GM23338 (cell line): ENCODE data around the gene CCDC32. TPM values are rescaled to one million over a fixed set of nuclear protein-coding genes. Genes with fewer than 3 reads are reported as not detected.

ENCODE experiments used
- ATAC-seq: fragments of 200-7000 bp; cut with Tn5 transposase; 3 replicates; pipeline ENCODE4 v1.9.1; 2020
- DNase-seq: peaks from one replicate; pipeline ENCODE4 v3.0.0-alpha.2; 2015; ENCODE audit warnings: low spot score
- H2AFZ ChIP-seq: fragments of 200-600 bp; sonication (generic); 2 replicates; pipeline ENCODE4 v1.8.0; 2016; ENCODE audit warnings: antibody characterized with exemption, mild to moderate bottlenecking, moderate library complexity
- H3F3A ChIP-seq: fragments of 200-600 bp; sonication (generic); replicated peaks from 2 replicates; pipeline ENCODE4 v1.8.0; 2017; ENCODE audit warnings: antibody characterized with exemption, mixed run types, low read depth
- H3K27ac ChIP-seq: fragments of 200-600 bp; sonication (generic); 2 replicates; pipeline ENCODE4 v1.6.1; 2016; ENCODE audit warnings: low read depth
- H3K27me3 ChIP-seq: fragments of 200-600 bp; sonication (generic); 2 replicates; pipeline ENCODE4 v1.8.0; 2016; ENCODE audit warnings: mild to moderate bottlenecking, mixed run types, moderate library complexity; ENCODE audit not compliant: insufficient read depth
- H3K36me3 ChIP-seq: fragments of 200-600 bp; sonication (generic); 2 replicates; pipeline ENCODE4 v1.8.0; 2016; ENCODE audit warnings: mild to moderate bottlenecking; ENCODE audit not compliant: insufficient read depth
- H3K4me1 ChIP-seq: fragments of 200-600 bp; sonication (generic); 2 replicates; pipeline ENCODE4 v1.8.0; 2016; ENCODE audit warnings: mild to moderate bottlenecking, moderate library complexity; ENCODE audit not compliant: insufficient read depth
- H3K4me2 ChIP-seq: fragments of 200-600 bp; sonication (generic); 2 replicates; pipeline ENCODE4 v1.7.1; 2017; ENCODE audit warnings: mixed run types
- H3K4me3 ChIP-seq: fragments of 200-600 bp; sonication (generic); 2 replicates; pipeline ENCODE4 v1.6.1; 2016; ENCODE audit warnings: mixed run types
- H3K79me2 ChIP-seq: fragments of 200-600 bp; sonication (generic); replicated peaks from 2 replicates; pipeline ENCODE4 v1.8.0; 2017; ENCODE audit warnings: mild to moderate bottlenecking; ENCODE audit not compliant: insufficient read depth
- H3K9me2 ChIP-seq: fragments of 200-600 bp; sonication (generic); 2 replicates; pipeline ENCODE4 v1.8.0; 2017; ENCODE audit not compliant: insufficient read depth
- H4K20me1 ChIP-seq: fragments of 200-600 bp; sonication (generic); replicated peaks from 2 replicates; pipeline ENCODE4 v1.8.0; 2017; ENCODE audit warnings: mild to moderate bottlenecking; ENCODE audit not compliant: insufficient read depth
- H3K27ac Mint-ChIP-seq: 2 replicates; pipeline ENCODE4 v1.8.0; 2020; ENCODE audit warnings: inconsistent platforms, mild to moderate bottlenecking, moderate library complexity, mixed read lengths
- H3K27me3 Mint-ChIP-seq: 3 replicates; pipeline ENCODE4 v1.8.0; 2022; ENCODE audit warnings: low read depth, mild to moderate bottlenecking, moderate library complexity, mixed read lengths, inconsistent platforms; ENCODE audit not compliant: insufficient read depth, poor library complexity
- H3K36me3 Mint-ChIP-seq: 3 replicates; pipeline ENCODE4 v1.8.0; 2021; ENCODE audit warnings: low read depth, mild to moderate bottlenecking, inconsistent platforms, moderate library complexity, mixed read lengths
- H3K4me1 Mint-ChIP-seq: 3 replicates; pipeline ENCODE4 v1.8.0; 2020; ENCODE audit warnings: mild to moderate bottlenecking, inconsistent platforms, mixed read lengths
- H3K4me3 Mint-ChIP-seq: 3 replicates; pipeline ENCODE4 v1.8.0; 2021; ENCODE audit warnings: moderate library complexity, mild to moderate bottlenecking, inconsistent platforms, mixed read lengths
- H3K9me3 Mint-ChIP-seq: 3 replicates; pipeline ENCODE4 v1.8.0; 2020; ENCODE audit warnings: moderate library complexity, mild to moderate bottlenecking, inconsistent platforms, mixed read lengths
- CREB1 ChIP-seq: fragments of 250-450 bp; sonication (Bioruptor Pico); IDR thresholded peaks from 2 replicates; pipeline ENCODE4 v1.5.0; 2020; ENCODE audit warnings: low read depth, mild to moderate bottlenecking, moderate library complexity
- EZH2phosphoT487 ChIP-seq: fragments of 200-600 bp; sonication (generic); IDR thresholded peaks from one replicate; pipeline ENCODE4 v1.8.1; 2018; ENCODE audit warnings: antibody characterized with exemption; ENCODE audit not compliant: unreplicated experiment
- JUNB ChIP-seq: IDR thresholded peaks from one replicate; pipeline ENCODE4 v1.6.1; 2016; ENCODE audit warnings: antibody characterized with exemption; ENCODE audit not compliant: unreplicated experiment
- NANOG ChIP-seq: IDR thresholded peaks from 2 replicates; pipeline ENCODE4 v1.6.1; 2016; ENCODE audit warnings: antibody characterized with exemption, borderline replicate concordance
- ZNF331 ChIP-seq: fragments of 250-450 bp; sonication (Bioruptor Pico); IDR thresholded peaks from 2 replicates; pipeline ENCODE4 v1.5.0; 2020; ENCODE audit warnings: low read depth, mild to moderate bottlenecking, moderate library complexity
- polyA plus RNA-seq: library from polyadenylated mRNA; unstranded; fragments of >200 nt; fragmentation: Nextera tagmentation; extraction: Ambion mirVana; gene quantifications from 2 replicates; pipeline ENCODE4 v1.2.1, GENCODE V29; 2016
- total RNA-seq: library from RNA; depleted of rRNA; stranded (reverse); fragments of >200 nt; shearing (Covaris generic); gene quantifications from 2 replicates; pipeline ENCODE4 v1.2.3, GENCODE V29; 2014
- TF ChIP-seq, protein P1 (sequence below): fragments of 250-450 bp; sonication (Bioruptor Pico); IDR thresholded peaks from 2 replicates; pipeline ENCODE4 v1.5.0; 2020; ENCODE audit warnings: mild to moderate bottlenecking, moderate library complexity
- TF ChIP-seq, protein P2 (sequence below), 2 experiments: fragments of 200-600 bp in 1 of 2; sonication (generic) in 1 of 2; conservative IDR thresholded peaks; 2 replicates each; pipeline versions ENCODE4 v1.5.1 to v1.6.1; 2016 to 2017; ENCODE audit warnings: antibody characterized with exemption in 2 of 2, low read depth in 2 of 2, mild to moderate bottlenecking in 2 of 2, moderate library complexity in 1 of 2

CCDC32 gene
- total and polyA plus RNA-seq, 2 experiments from 2014 or later, result 13.8 to 15.4 TPM

DNA sequence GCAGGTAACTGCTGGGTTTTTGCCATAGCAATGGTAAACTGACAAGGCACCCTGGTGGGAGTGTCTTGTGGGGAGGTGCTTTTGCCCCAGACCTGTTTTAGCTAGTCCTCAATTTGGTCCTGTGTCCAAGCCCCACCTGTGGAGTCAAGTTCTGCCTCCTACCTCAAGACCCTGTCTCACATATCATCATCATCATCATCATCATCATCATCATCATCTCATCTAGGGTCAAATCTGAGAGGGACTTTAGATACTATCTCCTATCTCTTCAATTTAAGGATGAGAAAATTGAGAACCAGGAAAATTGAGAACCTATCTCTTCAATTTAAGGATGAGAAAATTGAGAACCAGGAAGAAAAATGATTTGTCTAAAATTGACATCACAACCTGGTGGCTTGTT is 39.1 kb upstream of the CCDC32 start:
- Mint-ChIP-seq H3K27me3 (no peaks in the 10 kb centered on the region), H3K4me1 (no peaks in the 10 kb centered on the region), H3K27ac (no peak overlapping the region), H3K9me3 (peaks cover 3% of the 10 kb centered on the region; the same call in 1 of the 3 replicates), H3K4me3 (no peak overlapping the region), H3K36me3 (0 out of 3 replicates have a peak, but pooled peaks cover 3% of the 10 kb centered on the region)
- no peak overlapping the region for H3K4me2 ChIP-seq
- H4K20me1 ChIP-seq, result no peaks in the 10 kb centered on the region
- no peaks in the 10 kb centered on the region for H3K9me2 ChIP-seq
- no peak overlapping the region for H3K27ac ChIP-seq
- DNase-seq (no peak), ATAC-seq (no peak)
- no peak overlapping the region for H3K4me3 ChIP-seq
- H3K27me3 ChIP-seq, result no peaks in the 10 kb centered on the region
- no peaks in the 10 kb centered on the region for H3K36me3 ChIP-seq
- H3K79me2 ChIP-seq, result peaks cover 25% of the 10 kb centered on the region
- TF ChIP-seq CREB1 (no peak), ZNF331 (no peak), JUNB (no peak), EZH2phosphoT487 (no peak), NANOG (no peak)
- TF ChIP-seq, protein P1, sequence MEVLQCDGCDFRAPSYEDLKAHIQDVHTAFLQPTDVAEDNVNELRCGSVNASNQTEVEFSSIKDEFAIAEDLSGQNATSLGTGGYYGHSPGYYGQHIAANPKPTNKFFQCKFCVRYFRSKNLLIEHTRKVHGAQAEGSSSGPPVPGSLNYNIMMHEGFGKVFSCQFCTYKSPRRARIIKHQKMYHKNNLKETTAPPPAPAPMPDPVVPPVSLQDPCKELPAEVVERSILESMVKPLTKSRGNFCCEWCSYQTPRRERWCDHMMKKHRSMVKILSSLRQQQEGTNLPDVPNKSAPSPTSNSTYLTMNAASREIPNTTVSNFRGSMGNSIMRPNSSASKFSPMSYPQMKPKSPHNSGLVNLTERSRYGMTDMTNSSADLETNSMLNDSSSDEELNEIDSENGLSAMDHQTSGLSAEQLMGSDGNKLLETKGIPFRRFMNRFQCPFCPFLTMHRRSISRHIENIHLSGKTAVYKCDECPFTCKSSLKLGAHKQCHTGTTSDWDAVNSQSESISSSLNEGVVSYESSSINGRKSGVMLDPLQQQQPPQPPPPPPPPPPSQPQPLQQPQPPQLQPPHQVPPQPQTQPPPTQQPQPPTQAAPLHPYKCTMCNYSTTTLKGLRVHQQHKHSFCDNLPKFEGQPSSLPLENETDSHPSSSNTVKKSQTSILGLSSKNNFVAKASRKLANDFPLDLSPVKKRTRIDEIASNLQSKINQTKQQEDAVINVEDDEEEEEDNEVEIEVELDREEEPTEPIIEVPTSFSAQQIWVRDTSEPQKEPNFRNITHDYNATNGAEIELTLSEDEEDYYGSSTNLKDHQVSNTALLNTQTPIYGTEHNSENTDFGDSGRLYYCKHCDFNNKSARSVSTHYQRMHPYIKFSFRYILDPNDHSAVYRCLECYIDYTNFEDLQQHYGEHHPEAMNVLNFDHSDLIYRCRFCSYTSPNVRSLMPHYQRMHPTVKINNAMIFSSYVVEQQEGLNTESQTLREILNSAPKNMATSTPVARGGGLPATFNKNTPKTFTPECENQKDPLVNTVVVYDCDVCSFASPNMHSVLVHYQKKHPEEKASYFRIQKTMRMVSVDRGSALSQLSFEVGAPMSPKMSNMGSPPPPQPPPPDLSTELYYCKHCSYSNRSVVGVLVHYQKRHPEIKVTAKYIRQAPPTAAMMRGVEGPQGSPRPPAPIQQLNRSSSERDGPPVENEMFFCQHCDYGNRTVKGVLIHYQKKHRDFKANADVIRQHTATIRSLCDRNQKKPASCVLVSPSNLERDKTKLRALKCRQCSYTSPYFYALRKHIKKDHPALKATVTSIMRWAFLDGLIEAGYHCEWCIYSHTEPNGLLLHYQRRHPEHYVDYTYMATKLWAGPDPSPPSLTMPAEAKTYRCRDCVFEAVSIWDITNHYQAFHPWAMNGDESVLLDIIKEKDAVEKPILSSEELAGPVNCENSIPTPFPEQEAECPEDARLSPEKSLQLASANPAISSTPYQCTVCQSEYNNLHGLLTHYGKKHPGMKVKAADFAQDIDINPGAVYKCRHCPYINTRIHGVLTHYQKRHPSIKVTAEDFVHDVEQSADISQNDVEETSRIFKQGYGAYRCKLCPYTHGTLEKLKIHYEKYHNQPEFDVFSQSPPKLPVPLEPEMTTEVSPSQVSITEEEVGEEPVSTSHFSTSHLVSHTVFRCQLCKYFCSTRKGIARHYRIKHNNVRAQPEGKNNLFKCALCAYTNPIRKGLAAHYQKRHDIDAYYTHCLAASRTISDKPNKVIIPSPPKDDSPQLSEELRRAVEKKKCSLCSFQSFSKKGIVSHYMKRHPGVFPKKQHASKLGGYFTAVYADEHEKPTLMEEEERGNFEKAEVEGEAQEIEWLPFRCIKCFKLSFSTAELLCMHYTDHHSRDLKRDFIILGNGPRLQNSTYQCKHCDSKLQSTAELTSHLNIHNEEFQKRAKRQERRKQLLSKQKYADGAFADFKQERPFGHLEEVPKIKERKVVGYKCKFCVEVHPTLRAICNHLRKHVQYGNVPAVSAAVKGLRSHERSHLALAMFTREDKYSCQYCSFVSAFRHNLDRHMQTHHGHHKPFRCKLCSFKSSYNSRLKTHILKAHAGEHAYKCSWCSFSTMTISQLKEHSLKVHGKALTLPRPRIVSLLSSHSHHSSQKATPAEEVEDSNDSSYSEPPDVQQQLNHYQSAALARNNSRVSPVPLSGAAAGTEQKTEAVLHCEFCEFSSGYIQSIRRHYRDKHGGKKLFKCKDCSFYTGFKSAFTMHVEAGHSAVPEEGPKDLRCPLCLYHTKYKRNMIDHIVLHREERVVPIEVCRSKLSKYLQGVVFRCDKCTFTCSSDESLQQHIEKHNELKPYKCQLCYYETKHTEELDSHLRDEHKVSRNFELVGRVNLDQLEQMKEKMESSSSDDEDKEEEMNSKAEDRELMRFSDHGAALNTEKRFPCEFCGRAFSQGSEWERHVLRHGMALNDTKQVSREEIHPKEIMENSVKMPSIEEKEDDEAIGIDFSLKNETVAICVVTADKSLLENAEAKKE (CRISPR knock-in tag), result no peak
- H3F3A ChIP-seq, result no peaks in the 10 kb centered on the region
- no peaks in the 10 kb centered on the region for H3K4me1 ChIP-seq
- no peak overlapping the region for H2AFZ ChIP-seq

DNA sequence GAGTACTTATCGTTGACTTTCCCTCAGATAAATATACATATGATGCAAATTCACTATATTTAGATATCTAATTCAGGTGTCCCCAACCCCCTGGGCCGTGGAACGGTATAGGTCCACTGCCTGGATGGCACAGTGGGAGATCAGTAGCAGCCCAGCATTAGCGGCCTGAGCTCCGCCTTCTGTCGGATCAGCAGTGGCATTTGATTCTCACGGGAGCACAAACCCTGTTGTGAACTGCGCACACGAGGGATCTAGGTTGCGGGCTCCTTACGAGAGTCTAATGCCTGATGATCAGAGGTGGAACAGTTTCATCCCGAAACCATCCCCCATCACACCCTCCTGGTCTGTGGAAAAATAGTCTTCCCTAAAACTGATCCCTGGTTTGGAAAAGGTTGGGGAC is 36.1 kb upstream of the CCDC32 start:
- Histone ChIP-seq H3K9me2 (no peaks in the 10 kb centered on the region), H2AFZ (no peak overlapping the region), H3K79me2 (peaks cover 54% of the 10 kb centered on the region), H3K4me1 (no peaks in the 10 kb centered on the region), H3K27me3 (no peaks in the 10 kb centered on the region), H3K27ac (no peak overlapping the region), H3F3A (no peaks in the 10 kb centered on the region), H3K36me3 (no peaks in the 10 kb centered on the region), H3K4me2 (no peak overlapping the region), H4K20me1 (no peaks in the 10 kb centered on the region; the same call in 1 of the 2 replicates), H3K4me3 (no peak overlapping the region)
- H3K27me3 Mint-ChIP-seq, result no peaks in the 10 kb centered on the region
- DNase-seq (no peak), ATAC-seq (no peak)
- 0 out of 3 replicates have a peak, but pooled peaks cover 3% of the 10 kb centered on the region for H3K36me3 Mint-ChIP-seq
- no peak overlapping the region for H3K4me3 Mint-ChIP-seq
- no peak overlapping the region for H3K27ac Mint-ChIP-seq
- H3K4me1 Mint-ChIP-seq, result no peaks in the 10 kb centered on the region
- H3K9me3 Mint-ChIP-seq, result peaks cover 3% of the 10 kb centered on the region; the same call in 1 of the 3 replicates
- TF ChIP-seq, protein P2, sequence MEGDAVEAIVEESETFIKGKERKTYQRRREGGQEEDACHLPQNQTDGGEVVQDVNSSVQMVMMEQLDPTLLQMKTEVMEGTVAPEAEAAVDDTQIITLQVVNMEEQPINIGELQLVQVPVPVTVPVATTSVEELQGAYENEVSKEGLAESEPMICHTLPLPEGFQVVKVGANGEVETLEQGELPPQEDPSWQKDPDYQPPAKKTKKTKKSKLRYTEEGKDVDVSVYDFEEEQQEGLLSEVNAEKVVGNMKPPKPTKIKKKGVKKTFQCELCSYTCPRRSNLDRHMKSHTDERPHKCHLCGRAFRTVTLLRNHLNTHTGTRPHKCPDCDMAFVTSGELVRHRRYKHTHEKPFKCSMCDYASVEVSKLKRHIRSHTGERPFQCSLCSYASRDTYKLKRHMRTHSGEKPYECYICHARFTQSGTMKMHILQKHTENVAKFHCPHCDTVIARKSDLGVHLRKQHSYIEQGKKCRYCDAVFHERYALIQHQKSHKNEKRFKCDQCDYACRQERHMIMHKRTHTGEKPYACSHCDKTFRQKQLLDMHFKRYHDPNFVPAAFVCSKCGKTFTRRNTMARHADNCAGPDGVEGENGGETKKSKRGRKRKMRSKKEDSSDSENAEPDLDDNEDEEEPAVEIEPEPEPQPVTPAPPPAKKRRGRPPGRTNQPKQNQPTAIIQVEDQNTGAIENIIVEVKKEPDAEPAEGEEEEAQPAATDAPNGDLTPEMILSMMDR (conservative IDR thresholded peaks at IDR 0.05; ENCODE audit: low read depth in 2 of 2), result no peak
